Skeletal muscle cell (primary cell): ENCODE results near the gene GBP3.
"Not testable (repeated sequence)": the region's sequence is repeated elsewhere in the genome, so short reads cannot be mapped to it uniquely, and the experiment has no call there.

Experiments used
- DNase-seq: peaks from one replicate; pipeline ENCODE4 v3.0.0-alpha.2; 2010; ENCODE audit warnings: low read depth
- H3K4me3 ChIP-seq: 2 replicates; pipeline ENCODE4 v1.5.1; 2011; ENCODE audit warnings: low read depth, mild to moderate bottlenecking, control low read depth, low read length, moderate library complexity

Gene GBP3

DNA sequence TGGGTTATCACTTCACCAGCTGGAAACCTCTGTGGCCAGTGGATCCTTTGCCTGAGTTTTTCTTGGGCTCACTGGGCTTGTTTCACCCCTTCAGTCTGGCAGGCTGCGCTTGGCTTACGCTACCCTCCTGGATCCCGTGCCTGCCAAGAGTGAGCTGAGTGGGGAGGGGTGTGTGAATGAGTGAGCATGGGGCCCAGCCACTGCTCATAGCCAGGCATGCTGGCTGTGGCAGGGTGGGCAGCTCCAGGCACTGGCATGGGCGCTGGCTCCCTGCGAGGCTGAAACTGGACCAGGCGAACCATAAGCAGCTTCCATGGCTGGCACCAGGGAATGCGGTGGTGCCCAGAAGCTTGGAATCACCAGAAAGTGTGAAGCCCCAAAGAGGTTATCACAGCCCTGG, 19.8 kb upstream of the GBP3 start:
- H3K4me3 ChIP-seq: no peak overlapping the region
- no peak for DNase-seq

- no peak overlapping the region for H3K4me3 ChIP-seq
- no peak for DNase-seq
Measured at GRCh38 chr1:89041721-89042120, 19.1 kb upstream of the GBP3 start.

- no peak for DNase-seq
Measured at GRCh38 chr1:89041119-89041641, 18.5 kb upstream of the GBP3 start.

GRCh38 chr1:89040315-89040626, 17.6 kb upstream of the GBP3 start:
- H3K4me3 ChIP-seq: no peak overlapping the region
- DNase-seq: no peak

More at GRCh38 chr1:89041119-89041641, 18.5 kb upstream of the GBP3 start:
- H3K4me3 ChIP-seq: no peak overlapping the region

GRCh38 chr1:89037186-89037585, 14.5 kb upstream of the GBP3 start:
- no peak for DNase-seq
- no peak overlapping the region for H3K4me3 ChIP-seq

DNA sequence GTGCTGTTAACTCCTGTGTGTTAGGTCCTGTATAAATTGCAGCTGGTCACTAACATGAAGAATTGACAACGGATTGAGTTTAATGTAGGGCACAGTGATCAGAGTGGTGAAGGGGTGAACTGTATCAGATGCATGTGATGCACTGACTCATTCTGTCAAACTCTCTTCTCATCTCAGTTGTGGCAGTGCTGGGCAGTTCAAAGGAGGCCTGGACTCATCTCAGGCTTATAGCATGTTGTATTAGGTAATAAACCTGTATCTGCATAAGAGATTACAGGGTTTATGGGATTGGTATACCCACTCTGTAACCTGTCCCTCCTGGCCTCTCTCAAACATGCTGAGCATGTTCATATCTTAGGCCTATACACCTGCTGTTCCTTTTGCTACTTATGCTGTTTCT, 12.4 kb upstream of the GBP3 start:
- DNase-seq: no peak
- H3K4me3 ChIP-seq: no peak overlapping the region

DNA sequence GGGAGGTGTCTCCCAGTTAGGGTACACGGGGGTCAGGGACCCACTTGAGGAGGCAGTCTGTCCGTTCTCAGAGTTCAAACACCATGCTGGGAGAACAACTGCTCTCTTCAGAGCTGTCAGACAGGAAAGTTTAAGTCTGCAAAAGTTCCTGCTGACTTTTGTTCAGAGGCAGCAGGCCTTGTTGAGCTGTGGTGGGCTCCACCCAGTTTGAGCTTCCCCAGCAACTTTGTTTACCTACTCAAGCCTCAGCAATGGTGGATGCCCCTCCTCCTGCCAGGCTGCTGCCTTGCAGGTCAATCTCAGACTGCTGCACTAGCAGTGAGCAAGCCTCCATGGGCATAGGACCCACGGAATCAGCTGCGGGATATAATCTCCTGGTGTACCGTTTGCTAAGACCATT, 11.3 kb upstream of the GBP3 start:
- DNase-seq, H3K4me3 ChIP-seq: not testable (repeated sequence)

GRCh38 chr1:89029051-89029450, 6.4 kb upstream of the GBP3 start:
- H3K4me3 ChIP-seq, DNase-seq: not testable (repeated sequence)

DNA sequence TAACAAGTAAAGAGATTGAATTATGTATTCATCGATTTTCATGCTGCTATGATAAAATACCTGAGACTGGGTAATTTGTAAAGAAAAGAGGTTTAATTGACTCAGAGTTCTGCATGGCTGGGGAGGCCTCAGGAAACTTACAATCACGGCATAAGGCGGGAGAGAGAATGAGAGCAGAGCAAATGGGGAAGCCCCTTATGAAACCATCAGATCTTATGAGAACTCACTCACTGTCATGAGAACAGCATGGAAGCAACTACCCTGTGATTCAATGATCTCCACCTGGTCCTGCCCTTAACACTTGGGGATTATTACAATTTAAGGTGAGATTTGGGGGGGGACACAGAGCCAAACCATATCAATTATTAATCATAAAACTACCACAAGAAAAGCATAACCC, 3.3 kb upstream of the GBP3 start:
- no peak for DNase-seq
- H3K4me3 ChIP-seq: no peak overlapping the region

DNA sequence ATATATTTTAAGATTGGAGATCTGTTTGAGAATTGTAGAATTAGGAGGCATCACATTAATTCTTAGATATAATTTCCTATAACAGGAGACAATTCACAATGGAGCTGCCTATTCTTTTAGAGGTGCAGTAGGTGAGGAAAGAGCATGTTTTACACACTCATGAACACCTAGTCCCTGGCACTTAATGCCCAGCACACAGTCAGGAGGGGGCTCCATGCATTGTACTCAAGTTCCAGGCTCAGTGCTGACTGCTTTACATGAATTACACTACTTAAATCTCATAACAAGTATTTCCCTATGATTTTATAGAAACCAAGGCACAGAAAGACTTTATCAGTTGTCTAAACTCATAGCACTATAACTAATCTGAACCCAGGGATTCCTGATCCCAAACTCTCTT, 360 bp upstream of the GBP3 start:
- peak overlapping the region; percentile 60 for H3K4me3 ChIP-seq
- DNase-seq: no peak

- H3K4me3 ChIP-seq, DNase-seq: not testable (repeated sequence)
Measured at GRCh38 chr1:89018318-89018717, 4.3 kb downstream of the GBP3 start.

GRCh38 chr1:89008511-89008910, 14.2 kb downstream of the GBP3 start:
- H3K4me3 ChIP-seq: no peak overlapping the region
- no peak for DNase-seq

- no peak overlapping the region for H3K4me3 ChIP-seq
Measured at GRCh38 chr1:89005286-89006151, 17.1 kb downstream of the GBP3 start.

GRCh38 chr1:89002176-89002575, 20.5 kb downstream of the GBP3 start:
- DNase-seq, H3K4me3 ChIP-seq: not testable (repeated sequence)

More at GRCh38 chr1:89005286-89006151, 17.1 kb downstream of the GBP3 start:
- DNase-seq: no peak

DNA sequence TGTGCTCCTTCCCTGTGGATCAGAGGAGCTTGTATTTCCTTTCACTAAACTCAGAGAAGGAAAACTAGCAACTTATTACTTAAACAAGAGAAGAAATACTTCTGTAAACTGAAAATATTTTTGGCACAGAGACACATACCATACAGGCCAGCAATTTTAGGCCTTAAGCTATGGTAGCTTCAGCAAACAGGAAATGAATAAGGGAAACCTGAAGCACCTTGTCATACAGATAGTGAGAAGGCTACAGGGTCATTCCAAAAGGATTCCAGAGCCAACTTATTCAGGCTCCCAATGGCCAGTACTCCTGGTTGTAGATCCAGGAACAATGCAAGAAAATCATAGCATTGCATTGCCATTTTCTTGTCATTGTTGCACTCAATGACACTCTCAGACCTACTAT, 21.2 kb downstream of the GBP3 start:
- no peak overlapping the region for H3K4me3 ChIP-seq
- DNase-seq: no peak

- DNase-seq: no peak
- H3K4me3 ChIP-seq: no peak overlapping the region
Measured at GRCh38 chr1:88998716-88999115, 23.9 kb downstream of the GBP3 start.

DNA sequence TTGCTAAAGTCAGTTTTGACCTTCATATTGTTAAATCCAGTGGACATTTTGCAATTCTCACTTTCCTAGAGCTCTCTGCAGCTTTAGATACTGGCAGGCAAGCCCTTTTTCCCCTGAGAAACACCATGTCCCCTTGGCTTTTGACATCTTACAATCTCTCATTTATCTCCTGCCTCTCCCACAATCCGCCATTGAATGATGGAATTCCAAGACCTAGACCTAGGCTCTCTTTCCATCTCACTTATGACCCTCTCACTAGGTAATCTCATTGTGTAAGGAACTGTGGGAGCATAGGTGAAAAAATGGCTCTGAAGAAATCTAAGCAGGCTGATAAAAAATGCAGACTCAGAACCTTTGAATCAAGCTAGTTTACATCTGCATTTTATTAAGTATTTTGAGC, 32.2 kb downstream of the GBP3 start:
- no peak for DNase-seq
- no peak overlapping the region for H3K4me3 ChIP-seq

DNA sequence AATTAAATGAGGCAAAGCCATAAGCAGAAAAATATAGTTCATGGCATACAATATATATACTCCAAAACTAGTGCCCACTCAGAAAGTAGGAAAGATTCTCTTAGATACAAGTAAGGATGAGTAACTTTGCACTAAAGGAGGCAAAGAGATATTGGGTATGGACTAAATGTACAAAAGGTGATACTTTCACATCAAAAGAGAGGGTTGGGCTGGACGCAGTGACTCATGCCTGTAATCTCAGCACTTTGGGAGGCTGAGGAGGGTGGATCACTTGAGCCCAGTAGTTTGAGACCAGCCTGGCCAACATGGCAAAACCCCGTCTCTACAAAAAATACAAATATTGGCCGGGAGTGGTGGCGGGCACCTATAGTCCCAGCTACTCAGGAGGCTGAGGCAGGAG, 37.0 kb downstream of the GBP3 start:
- no peak for DNase-seq
- no peak overlapping the region for H3K4me3 ChIP-seq

- no peak overlapping the region for H3K4me3 ChIP-seq
- peak; percentile 82 for DNase-seq
Measured at GRCh38 chr1:88985032-88985431, 37.6 kb downstream of the GBP3 start.

DNA sequence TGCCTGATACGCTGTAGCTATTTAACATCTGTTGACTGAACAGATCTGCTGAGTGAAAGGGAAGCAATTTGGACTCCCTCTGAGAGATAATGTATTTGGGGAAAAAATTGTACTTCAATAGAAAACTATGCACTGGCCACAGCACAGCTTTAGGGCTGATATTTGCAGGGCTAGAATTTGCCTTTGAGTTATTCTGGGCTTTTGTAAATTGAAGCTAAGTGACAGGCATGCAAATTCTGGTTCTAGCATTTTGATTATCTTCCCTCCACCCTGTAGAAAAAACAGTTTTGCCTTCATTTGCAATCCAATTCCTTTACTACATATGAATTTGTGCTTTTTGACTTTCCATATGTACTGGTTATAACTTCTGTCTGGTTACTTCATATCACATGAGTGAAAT, 38.1 kb downstream of the GBP3 start:
- H3K4me3 ChIP-seq: no peak overlapping the region
- DNase-seq: no peak

GRCh38 chr1:88983791-88984559, 38.7 kb downstream of the GBP3 start:
- no peak for DNase-seq
- no peak overlapping the region for H3K4me3 ChIP-seq
